B cell (primary cell): Measurements from ENCODE around the gene GMPR. TPM values are rescaled to one million over a fixed set of nuclear protein-coding genes. Genes with fewer than 3 reads are reported as not detected.

Experiments used
- ATAC-seq: fragments of 200-7000 bp; cut with Tn5 transposase; one replicate; pipeline ENCODE4 v1.10.0; 2021; ENCODE audit warnings: low read depth, mild to moderate bottlenecking, moderate number of reproducible peaks, moderate library complexity
- CTCF ChIA-PET: fragments of 350-600 bp; sonication (Branson Sonifier 250); formaldehyde crosslinking; loops from one replicate; lab custom pipeline; 2021; ENCODE audit warnings: antibody characterized with exemption, inconsistent platforms; lab: Charles Lee
- POLR2A ChIA-PET: fragments of 350-600 bp; sonication (Branson Sonifier 250); formaldehyde crosslinking; loops from one replicate; lab custom pipeline; 2021; ENCODE audit warnings: antibody characterized with exemption; lab: Charles Lee
- DNase-seq: peaks from one replicate; pipeline ENCODE4 v3.0.0; 2013
- H2AFZ ChIP-seq: 2 replicates; pipeline ENCODE4 v1.6.1; 2012; ENCODE audit warnings: mild to moderate bottlenecking, low read depth, low read length; ENCODE audit not compliant: insufficient read depth, poor library complexity, severe bottlenecking
- H3K27ac ChIP-seq, 2 donors: 1 replicate in 1 of 2; 2 replicates in 1 of 2; pipeline ENCODE4 v1.5.1; 2012 to 2013; ENCODE audit warnings: low read length in 2 of 2, mild to moderate bottlenecking in 2 of 2, moderate library complexity in 1 of 2
- H3K27me3 ChIP-seq, 4 experiments: fragments of 200-600 bp in 1 of 4; sonication (generic) in 1 of 4; replicated peaks in 1 of 4; 1 replicate in 2 of 4; 2 replicates in 2 of 4; pipeline versions ENCODE4 v1.6.1 to v1.7.0; 2013 to 2016; ENCODE audit warnings: low read length in 3 of 4, mild to moderate bottlenecking in 2 of 4, mixed read lengths in 1 of 4, moderate library complexity in 1 of 4; ENCODE audit not compliant: insufficient read depth in 4 of 4, control insufficient read depth in 3 of 4; ENCODE audit errors: control extremely low read depth in 1 of 4
- H3K36me3 ChIP-seq, 2 experiments: replicated peaks in 1 of 2; 1 replicate in 1 of 2; 2 replicates in 1 of 2; pipeline versions ENCODE4 v1.6.1 to v1.7.1; 2013; ENCODE audit warnings: low read length in 1 of 2; ENCODE audit not compliant: insufficient read depth in 2 of 2, control insufficient read depth in 1 of 2; ENCODE audit errors: control extremely low read depth in 1 of 2, extremely low read depth in 1 of 2
- H3K4me1 ChIP-seq, 2 donors: fragments of 200-600 bp in 1 of 2; sonication (generic) in 1 of 2; 1 replicate in 1 of 2; 2 replicates in 1 of 2; pipeline versions ENCODE4 v1.5.1 to v1.6.1; 2013 to 2017; ENCODE audit warnings: low read length in 2 of 2; ENCODE audit not compliant: control insufficient read depth in 2 of 2, insufficient read depth in 2 of 2
- H3K4me2 ChIP-seq: replicated peaks from 2 replicates; pipeline ENCODE3; 2012; ENCODE audit warnings: mild to moderate bottlenecking, low read depth, low read length; ENCODE audit not compliant: poor library complexity, severe bottlenecking
- H3K4me3 ChIP-seq, 5 experiments: fragments of 200-600 bp in 1 of 5; sonication (generic) in 1 of 5; 1 replicate in 3 of 5; 2 replicates in 2 of 5; pipeline versions ENCODE4 v1.5.1 to v1.7.0; 2011 to 2016; ENCODE audit warnings: low read length in 4 of 5, mild to moderate bottlenecking in 4 of 5, low read depth in 2 of 5, control low read depth in 1 of 5, moderate library complexity in 1 of 5; ENCODE audit not compliant: insufficient read depth in 1 of 5; ENCODE audit errors: control extremely low read depth in 1 of 5, extremely low read depth in 1 of 5
- H3K79me2 ChIP-seq: fragments of 200-600 bp; sonication (generic); one replicate; pipeline ENCODE4 v1.6.0; 2016; ENCODE audit warnings: low read length; ENCODE audit not compliant: control insufficient read depth, insufficient read depth
- H3K9ac ChIP-seq: fragments of 200-600 bp; sonication (generic); 2 replicates; pipeline ENCODE4 v1.6.1; 2017; ENCODE audit warnings: mild to moderate bottlenecking, low read length, moderate library complexity
- H3K9me3 ChIP-seq, 3 donors: one replicate each; pipeline versions ENCODE4 v1.6.1 to v1.7.1; 2013; ENCODE audit warnings: low read length in 2 of 3; ENCODE audit not compliant: control insufficient read depth in 2 of 3, insufficient read depth in 1 of 3; ENCODE audit errors: control extremely low read depth in 1 of 3
- H4K20me1 ChIP-seq: 2 replicates; pipeline ENCODE4 v1.6.0; 2012; ENCODE audit warnings: mild to moderate bottlenecking, low read length; ENCODE audit not compliant: insufficient read depth, control insufficient read depth, poor library complexity, severe bottlenecking
- H3K27ac Mint-ChIP-seq: one replicate; pipeline ENCODE4 v1.8.0; 2021; ENCODE audit warnings: mixed read lengths
- H3K27me3 Mint-ChIP-seq: one replicate; pipeline ENCODE4 v1.8.0; 2021; ENCODE audit warnings: mixed read lengths
- H3K4me1 Mint-ChIP-seq: one replicate; pipeline ENCODE4 v1.8.0; 2021; ENCODE audit warnings: mixed read lengths
- H3K4me3 Mint-ChIP-seq: one replicate; pipeline ENCODE4 v1.8.0; 2021; ENCODE audit warnings: mixed read lengths
- H3K9me3 Mint-ChIP-seq: one replicate; pipeline ENCODE4 v1.8.0; 2022; ENCODE audit warnings: mixed read lengths; ENCODE audit not compliant: insufficient read depth
- CTCF ChIP-seq: fragments of 200-600 bp; IDR thresholded peaks from one replicate; pipeline ENCODE4 v1.8.0; 2022; ENCODE audit warnings: antibody characterized with exemption, mild to moderate bottlenecking
- EZH2 ChIP-seq: IDR thresholded peaks from 2 replicates; pipeline ENCODE4 v1.6.1; 2012; ENCODE audit warnings: borderline replicate concordance, low read depth, mild to moderate bottlenecking, moderate library complexity, low read length; ENCODE audit not compliant: insufficient read depth, poor library complexity, severe bottlenecking
- WGBS: methylation state at CpG from one replicate; pipeline ENCODE4 v1.1.5; 2013; ENCODE audit warnings: missing lambda C conversion rate; ENCODE audit not compliant: insufficient coverage; 5-methylcytosine and 5-hydroxymethylcytosine counted together
- intact Hi-C: fragments of 100-400 bp; cut with micrococcal nuclease; formaldehyde crosslinking; loops from one replicate; pipeline ENCODE4 v1.10.0; 2022
- polyA plus RNA-seq: library from polyadenylated mRNA; depleted of rRNA; stranded (reverse); fragments of >200 nt; gene quantifications from 2 replicates; pipeline ENCODE4 v1.2.3, GENCODE V29; 2012
- total RNA-seq, 2 donors: library from RNA; stranded (reverse); fragments of 120-200 nt in 1 of 2; gene quantifications; 1 replicate in 1 of 2; 2 replicates in 1 of 2; pipeline versions ENCODE4 v1.2.3 to v1.2.4, GENCODE V29; 2013 to 2022

GMPR gene
- total and polyA plus RNA-seq, 2 donors (not counting 1 experiment from before 2014, with no cell fraction given): 0.82 TPM; not detected in 1

- Histone ChIP-seq H3K9ac (no peak overlapping the region), H3K27me3 (peaks cover 0 to 8% (median 0%) of the 10 kb centered on the region in 4 experiments), H3K4me2 (no peak overlapping the region), H3K27ac (no peak overlapping the region), H2AFZ (no peak overlapping the region), H3K4me1 (no peaks in the 10 kb centered on the region), H3K4me3 (no peak overlapping the region), H3K79me2 (no peaks in the 10 kb centered on the region), H4K20me1 (no peaks in the 10 kb centered on the region), H3K36me3 (no peaks in the 10 kb centered on the region), H3K9me3 (peaks cover 0 to 10% (median 0%) of the 10 kb centered on the region in 3 donors)
- intact Hi-C loops: no loop called here
- ATAC-seq (no peak), DNase-seq (no peak)
- Mint-ChIP-seq H3K27me3 (peaks cover 29% of the 10 kb centered on the region), H3K4me3 (no peak overlapping the region), H3K9me3 (no peaks in the 10 kb centered on the region), H3K27ac (no peak overlapping the region), H3K4me1 (peaks cover 3% of the 10 kb centered on the region)
- 100% methylated on average over 6 of the region's 14 CpGs for WGBS
- ChIA-PET CTCF (interaction anchor here (1.5 to 10.9 kb wide), 2 partner anchors 9 to 13 kb away, joined by 7 to 137 read pairs; no protein-coding TSS in a partner anchor), POLR2A (no interaction called here)
- TF ChIP-seq CTCF (no peak), EZH2 (no peak)
Measured at GRCh38 chr6:16196260-16196983, 42.0 kb upstream of the GMPR start.

GRCh38 chr6:16196984-16197546 lies 41.3 kb upstream of the GMPR start:
- Histone ChIP-seq H3K9ac (no peak overlapping the region), H3K36me3 (no peaks in the 10 kb centered on the region), H3K9me3 (peaks cover 0 to 10% (median 0%) of the 10 kb centered on the region in 3 donors), H3K27ac (no peak overlapping the region), H4K20me1 (no peaks in the 10 kb centered on the region), H3K27me3 (peaks cover 0 to 8% (median 0%) of the 10 kb centered on the region in 4 experiments), H3K79me2 (no peaks in the 10 kb centered on the region), H2AFZ (no peak overlapping the region), H3K4me1 (no peaks in the 10 kb centered on the region), H3K4me2 (no peak overlapping the region), H3K4me3 (no peak overlapping the region)
- intact Hi-C loops: no loop called here
- POLR2A ChIA-PET: no interaction called here
- no peak for DNase-seq
- Mint-ChIP-seq H3K27me3 (peaks cover 29% of the 10 kb centered on the region), H3K4me1 (peaks cover 3% of the 10 kb centered on the region), H3K4me3 (no peak overlapping the region), H3K9me3 (no peaks in the 10 kb centered on the region), H3K27ac (no peak overlapping the region)
- CTCF ChIA-PET: interaction anchor here (1.5 to 10.9 kb wide), 2 partner anchors 8 to 14 kb away, joined by 7 to 137 read pairs; no protein-coding TSS in a partner anchor
- TF ChIP-seq EZH2 (no peak), CTCF (no peak)
- 90% methylated on average over 9 of the region's 19 CpGs for WGBS
- ATAC-seq: no peak
